ENCODE results near the gene ZNF98.

Gene ZNF98

DNA sequence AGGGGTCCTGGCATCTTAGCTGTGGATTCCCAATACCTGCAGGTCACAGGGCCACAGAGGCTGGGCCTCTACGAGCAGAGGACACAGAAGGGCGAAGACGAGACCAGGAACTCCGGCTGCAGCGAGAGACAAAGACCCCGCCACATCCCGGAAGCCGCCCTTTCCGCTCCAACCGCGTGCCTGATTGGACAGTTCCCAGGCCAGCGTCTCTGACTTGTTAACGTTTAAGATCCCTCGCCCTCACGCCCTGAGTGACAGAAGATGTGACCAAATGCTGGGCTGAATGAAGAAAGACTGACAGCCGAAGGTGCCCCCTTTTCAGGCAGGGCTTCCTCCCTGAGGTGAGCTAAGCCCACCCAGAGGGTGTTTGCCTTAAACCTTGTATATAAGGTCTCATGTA, at the start of gene ZNF98:
Gene ZNF98 (minus strand): TSS at position 136 of the 400 bp plus-strand sequence. CDS start 122 bp downstream, at position 14.
- no peak for DNase-seq

- DNase-seq, result no peak
These were observed 24.5 kb upstream of the ZNF98 start for GRCh38 chr19:22446605-22447004.

- no peak for DNase-seq
These were observed 15.9 kb upstream of the ZNF98 start for GRCh38 chr19:22438011-22438410.

GRCh38 chr19:22427960-22428913, 6.1 kb upstream of the ZNF98 start:
- no peak for DNase-seq

DNA sequence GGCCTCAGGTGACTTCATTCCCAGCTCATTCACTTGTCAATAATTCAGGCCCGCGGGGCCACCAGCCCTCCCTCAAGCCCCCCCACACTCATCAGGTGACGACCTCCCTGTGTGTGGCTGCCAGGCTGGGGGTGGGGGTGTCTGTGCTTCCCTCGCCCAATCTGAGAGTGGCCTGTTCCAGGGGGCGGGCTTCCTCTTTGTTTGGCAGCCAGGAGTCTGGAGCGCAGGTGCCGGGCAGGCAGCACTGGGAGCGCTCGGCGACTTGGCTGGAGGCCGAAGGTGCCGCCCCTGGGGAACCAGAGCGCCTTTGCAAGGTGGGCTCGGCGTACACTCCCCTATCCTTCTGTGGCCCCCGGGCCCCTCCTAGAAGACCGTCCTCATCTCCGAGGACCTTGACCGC, 5.4 kb upstream of the ZNF98 start:
- no peak for DNase-seq

GRCh38 chr19:22426901-22427300, 4.8 kb upstream of the ZNF98 start:
- no peak for DNase-seq

- no peak for DNase-seq
These were observed 349 bp downstream of the ZNF98 start for GRCh38 chr19:22421797-22422196.

DNA sequence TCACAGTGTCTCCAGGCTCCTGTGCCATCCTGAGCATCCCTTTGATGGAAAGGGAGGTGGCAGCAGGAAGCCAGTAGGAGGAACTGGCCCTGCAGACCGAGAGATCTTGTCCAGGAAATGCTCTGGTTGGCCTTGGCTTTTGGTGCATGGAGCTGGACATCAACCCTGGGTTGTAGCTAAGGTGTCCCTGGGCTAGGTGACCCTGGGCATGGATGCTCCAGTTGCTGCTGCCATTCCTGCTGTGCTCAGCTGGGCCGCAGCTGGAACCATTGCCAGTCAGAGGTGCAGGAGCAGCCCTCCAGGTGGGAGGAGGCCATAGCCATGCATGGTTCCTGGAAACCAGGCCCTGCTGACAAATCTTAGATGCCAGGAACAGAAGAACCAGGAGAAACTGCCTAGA, 67.5 kb downstream of the ZNF98 start:
- no peak for DNase-seq
